ENCODE measurements around the gene MUC12. TPM values are rescaled to one million over a fixed set of nuclear protein-coding genes. Genes with fewer than 3 reads are reported as not detected.

MUC12 gene
- total and polyA plus RNA-seq, 2 donors (not counting 3 experiments of a cell fraction or from before 2014, with no cell fraction given): not detected

DNA sequence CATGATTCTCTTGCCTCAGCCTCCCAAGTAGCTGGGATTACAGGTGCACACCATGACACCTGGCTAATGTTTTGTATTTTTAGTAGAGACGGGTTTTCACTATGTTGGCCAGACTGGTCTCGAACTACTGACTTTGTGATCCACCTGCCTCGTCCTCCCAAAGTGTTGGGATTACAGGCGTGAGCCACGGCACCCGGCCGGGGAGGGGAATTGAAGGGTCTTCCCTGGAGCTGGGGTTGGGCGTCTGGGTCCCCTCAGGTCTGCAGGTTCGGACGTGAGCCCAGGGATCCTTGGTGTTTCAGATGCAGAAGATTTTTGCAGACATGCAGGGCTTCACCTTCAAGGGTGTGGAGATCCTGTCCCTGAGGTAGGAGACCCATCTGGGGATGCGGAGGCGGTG lies 6.0 kb upstream of the MUC12 start:
- H2AFZ ChIP-seq (ENCODE audit: low read depth, low read length): no peak overlapping the region
- H4K20me1 ChIP-seq (replicated peaks; ENCODE audit: control insufficient read depth, extremely low read depth, insufficient read depth, low read length): no peaks in the 10 kb centered on the region
- H3K9ac ChIP-seq (replicated peaks; ENCODE audit: extremely low read depth, insufficient read depth, low read length): no peak overlapping the region
- FAIRE-seq (no peak), DNase-seq (ENCODE audit: low read depth, low spot score) (no peak)
- H3K27ac ChIP-seq (ENCODE audit: insufficient read depth, low read depth, low read length): no peak overlapping the region
- peaks cover 22 to 28% of the 10 kb centered on the region in 2 experiments for H3K27me3 ChIP-seq (ENCODE audit: control insufficient read depth in 2 of 2, insufficient read depth in 2 of 2, low read length in 2 of 2)
- intact Hi-C loops (cut with micrococcal nuclease) (loop anchor here (10.0 kb wide), 1 partner anchor 51 kb away; no protein-coding TSS in a partner anchor), dilution Hi-C loops (cut with MboI; ENCODE audit: extremely low pct_ligation_motif_present, low sequenced_read_pairs) (no loop called here)
- H3K4me1 ChIP-seq (ENCODE audit: control insufficient read depth, extremely low read depth, insufficient read depth, low read length): peaks cover 2% of the 10 kb centered on the region
- no peak overlapping the region for H3K4me3 ChIP-seq (replicated peaks in 1 of 3; ENCODE audit: insufficient read depth in 1 of 3, low read depth in 1 of 3, low read length in 3 of 3)
- H3K9me1 ChIP-seq (replicated peaks; ENCODE audit: control insufficient read depth, extremely low read depth, insufficient read depth, low read length): no peaks in the 10 kb centered on the region
- BruUV-seq (replicated peaks): no TSS peak
- TF ChIP-seq EZH2 (IDR thresholded peaks at IDR 0.05; ENCODE audit: borderline replicate concordance, low read depth, low read length, severe bottlenecking) (no peak), FOS (IDR thresholded peaks at IDR 0.05; ENCODE audit: borderline replicate concordance, insufficient read depth, low read length) (no peak), POLR2A (IDR thresholded peaks at IDR 0.05; ENCODE audit: low read depth, low read length) (no peak)
- H3K9me3 ChIP-seq (replicated peaks; ENCODE audit: control insufficient read depth, insufficient read depth, low read length): no peaks in the 10 kb centered on the region
- no peak overlapping the region for H3K4me2 ChIP-seq (ENCODE audit: insufficient read depth, low read length)
- no peaks in the 10 kb centered on the region for H3K79me2 ChIP-seq (ENCODE audit: control insufficient read depth, insufficient read depth, low read length)
- ChIA-PET CTCF (no interaction called here), POLR2A (no interaction called here)
- no peaks in the 10 kb centered on the region for H3K36me3 ChIP-seq (ENCODE audit: control insufficient read depth in 2 of 2, extremely low read depth in 1 of 2, insufficient read depth in 2 of 2, low read length in 2 of 2)

DNA sequence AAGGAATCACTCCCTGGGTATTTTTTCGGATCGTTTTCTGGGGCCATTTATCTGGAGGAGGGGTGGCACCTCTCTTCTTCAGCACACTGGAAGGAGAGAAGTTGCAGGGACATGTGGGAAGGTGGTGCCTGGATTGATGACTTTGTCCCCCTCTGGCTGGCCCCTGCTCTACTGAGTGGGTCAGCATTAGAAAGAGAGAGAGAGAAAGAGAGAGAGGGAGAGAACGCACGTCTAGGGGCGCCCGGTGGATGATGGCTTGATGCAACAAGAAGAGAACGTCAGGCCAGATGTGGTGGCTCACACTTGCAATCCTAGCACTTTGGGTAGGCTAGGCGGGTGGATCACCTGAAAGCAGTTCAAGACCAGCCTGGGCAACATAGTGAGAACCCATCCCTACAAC lies 5.5 kb upstream of the MUC12 start:
- intact Hi-C loops (cut with micrococcal nuclease): loop anchor here (10.0 kb wide), 1 partner anchor 51 kb away; no protein-coding TSS in a partner anchor
- H3K4me3 ChIP-seq (replicated peaks in 1 of 3; ENCODE audit: insufficient read depth in 1 of 3, low read depth in 1 of 3, low read length in 3 of 3): no peak overlapping the region
- no peak overlapping the region for H3K4me2 ChIP-seq (ENCODE audit: insufficient read depth, low read length)
- no peak overlapping the region for H2AFZ ChIP-seq (ENCODE audit: low read depth, low read length)
- ChIA-PET CTCF (no interaction called here), POLR2A (no interaction called here)
- H3K9me3 ChIP-seq (replicated peaks; ENCODE audit: control insufficient read depth, insufficient read depth, low read length): no peaks in the 10 kb centered on the region
- no peak overlapping the region for H3K9ac ChIP-seq (replicated peaks; ENCODE audit: extremely low read depth, insufficient read depth, low read length)
- H3K27ac ChIP-seq (ENCODE audit: insufficient read depth, low read depth, low read length): no peak overlapping the region
- peaks cover 22 to 28% of the 10 kb centered on the region in 2 experiments for H3K27me3 ChIP-seq (ENCODE audit: control insufficient read depth in 2 of 2, insufficient read depth in 2 of 2, low read length in 2 of 2)
- peaks cover 2% of the 10 kb centered on the region for H3K4me1 ChIP-seq (ENCODE audit: control insufficient read depth, extremely low read depth, insufficient read depth, low read length)
- DNase-seq (ENCODE audit: low read depth, low spot score) (no peak), FAIRE-seq (no peak)
- TF ChIP-seq JUN (IDR thresholded peaks at IDR 0.05; ENCODE audit: borderline replicate concordance, insufficient read depth, insufficient read length, low read depth) (no peak), FOS (IDR thresholded peaks at IDR 0.05; ENCODE audit: borderline replicate concordance, insufficient read depth, low read length) (no peak), EZH2 (IDR thresholded peaks at IDR 0.05; ENCODE audit: borderline replicate concordance, low read depth, low read length, severe bottlenecking) (no peak), POLR2A (IDR thresholded peaks at IDR 0.05; ENCODE audit: low read depth, low read length) (no peak), POLR2AphosphoS5 (IDR thresholded peaks at IDR 0.05; ENCODE audit: insufficient read depth, low read depth, low read length) (no peak), GATA2 (IDR thresholded peaks at IDR 0.05; ENCODE audit: insufficient read depth, insufficient read length, low read depth, low read length) (no peak), MYC (IDR thresholded peaks at IDR 0.05; ENCODE audit: low read depth, low read length) (no peak)
- TF ChIP-seq, protein P1, sequence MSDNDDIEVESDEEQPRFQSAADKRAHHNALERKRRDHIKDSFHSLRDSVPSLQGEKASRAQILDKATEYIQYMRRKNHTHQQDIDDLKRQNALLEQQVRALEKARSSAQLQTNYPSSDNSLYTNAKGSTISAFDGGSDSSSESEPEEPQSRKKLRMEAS (IDR thresholded peaks at IDR 0.05; ENCODE audit: insufficient read depth, insufficient read length): no peak
- TF ChIP-seq, protein P2, sequence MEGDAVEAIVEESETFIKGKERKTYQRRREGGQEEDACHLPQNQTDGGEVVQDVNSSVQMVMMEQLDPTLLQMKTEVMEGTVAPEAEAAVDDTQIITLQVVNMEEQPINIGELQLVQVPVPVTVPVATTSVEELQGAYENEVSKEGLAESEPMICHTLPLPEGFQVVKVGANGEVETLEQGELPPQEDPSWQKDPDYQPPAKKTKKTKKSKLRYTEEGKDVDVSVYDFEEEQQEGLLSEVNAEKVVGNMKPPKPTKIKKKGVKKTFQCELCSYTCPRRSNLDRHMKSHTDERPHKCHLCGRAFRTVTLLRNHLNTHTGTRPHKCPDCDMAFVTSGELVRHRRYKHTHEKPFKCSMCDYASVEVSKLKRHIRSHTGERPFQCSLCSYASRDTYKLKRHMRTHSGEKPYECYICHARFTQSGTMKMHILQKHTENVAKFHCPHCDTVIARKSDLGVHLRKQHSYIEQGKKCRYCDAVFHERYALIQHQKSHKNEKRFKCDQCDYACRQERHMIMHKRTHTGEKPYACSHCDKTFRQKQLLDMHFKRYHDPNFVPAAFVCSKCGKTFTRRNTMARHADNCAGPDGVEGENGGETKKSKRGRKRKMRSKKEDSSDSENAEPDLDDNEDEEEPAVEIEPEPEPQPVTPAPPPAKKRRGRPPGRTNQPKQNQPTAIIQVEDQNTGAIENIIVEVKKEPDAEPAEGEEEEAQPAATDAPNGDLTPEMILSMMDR (IDR thresholded peaks at IDR 0.05; ENCODE audit: extremely low read depth in 1 of 2, insufficient read depth in 1 of 2, low read depth in 1 of 2, low read length in 2 of 2): no peak
- no peaks in the 10 kb centered on the region for H3K36me3 ChIP-seq (ENCODE audit: control insufficient read depth in 2 of 2, extremely low read depth in 1 of 2, insufficient read depth in 2 of 2, low read length in 2 of 2)
- H3K79me2 ChIP-seq (ENCODE audit: control insufficient read depth, insufficient read depth, low read length): no peaks in the 10 kb centered on the region
- H3K9me1 ChIP-seq (replicated peaks; ENCODE audit: control insufficient read depth, extremely low read depth, insufficient read depth, low read length): no peaks in the 10 kb centered on the region
- no peaks in the 10 kb centered on the region for H4K20me1 ChIP-seq (replicated peaks; ENCODE audit: control insufficient read depth, extremely low read depth, insufficient read depth, low read length)
- no TSS peak for BruUV-seq (replicated peaks)
- dilution Hi-C loops (cut with MboI; ENCODE audit: extremely low pct_ligation_motif_present, low sequenced_read_pairs): no loop called here

All from endothelial cell of umbilical vein (primary cell).